ENCODE measurements around the gene SSH3.

DNA sequence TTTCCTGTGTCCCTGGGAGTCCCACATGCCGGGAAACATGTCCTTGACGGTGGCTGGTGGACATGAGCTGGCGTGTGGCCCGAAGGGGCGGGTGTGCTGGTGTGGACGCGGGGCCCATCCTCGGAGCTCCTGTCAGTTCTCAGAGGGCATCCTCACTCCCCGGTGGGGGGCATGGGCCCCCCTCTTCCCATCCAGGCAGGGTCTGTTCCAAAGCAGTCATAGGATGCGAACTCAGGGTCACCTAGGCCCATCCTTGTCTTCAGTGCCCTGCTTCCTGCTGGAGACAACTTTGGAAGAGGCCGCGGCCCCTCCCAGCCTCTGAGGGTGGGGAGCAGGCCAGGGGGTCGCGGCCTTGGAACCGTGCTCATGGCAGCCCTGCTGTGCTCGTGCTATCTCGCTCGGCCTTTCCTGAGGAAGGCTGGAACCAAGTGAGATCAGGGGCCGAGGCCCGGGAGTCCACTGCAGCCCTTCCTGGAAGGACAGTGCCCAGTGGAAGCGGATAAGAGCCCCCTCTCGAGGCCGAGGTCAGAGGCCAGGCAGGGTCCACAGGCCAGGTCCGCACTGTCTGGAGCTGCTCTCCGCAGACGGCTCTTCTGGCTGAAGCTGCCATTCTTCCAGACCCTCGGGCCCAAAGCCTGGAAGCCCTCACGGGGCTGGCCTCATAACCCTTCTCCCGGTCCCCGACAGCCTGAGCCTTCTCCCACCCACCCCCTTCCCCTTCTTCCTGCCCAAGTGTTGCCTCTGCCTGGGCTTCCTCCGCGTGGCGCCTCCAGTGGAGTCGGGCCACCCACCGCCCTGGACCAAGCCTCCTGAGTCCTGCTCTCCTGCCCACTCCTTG is 28.3 kb upstream of the SSH3 start:
- no peak for TF ChIP-seq POLR2A (IDR thresholded peaks at IDR 0.05)
- TF ChIP-seq, protein P1, sequence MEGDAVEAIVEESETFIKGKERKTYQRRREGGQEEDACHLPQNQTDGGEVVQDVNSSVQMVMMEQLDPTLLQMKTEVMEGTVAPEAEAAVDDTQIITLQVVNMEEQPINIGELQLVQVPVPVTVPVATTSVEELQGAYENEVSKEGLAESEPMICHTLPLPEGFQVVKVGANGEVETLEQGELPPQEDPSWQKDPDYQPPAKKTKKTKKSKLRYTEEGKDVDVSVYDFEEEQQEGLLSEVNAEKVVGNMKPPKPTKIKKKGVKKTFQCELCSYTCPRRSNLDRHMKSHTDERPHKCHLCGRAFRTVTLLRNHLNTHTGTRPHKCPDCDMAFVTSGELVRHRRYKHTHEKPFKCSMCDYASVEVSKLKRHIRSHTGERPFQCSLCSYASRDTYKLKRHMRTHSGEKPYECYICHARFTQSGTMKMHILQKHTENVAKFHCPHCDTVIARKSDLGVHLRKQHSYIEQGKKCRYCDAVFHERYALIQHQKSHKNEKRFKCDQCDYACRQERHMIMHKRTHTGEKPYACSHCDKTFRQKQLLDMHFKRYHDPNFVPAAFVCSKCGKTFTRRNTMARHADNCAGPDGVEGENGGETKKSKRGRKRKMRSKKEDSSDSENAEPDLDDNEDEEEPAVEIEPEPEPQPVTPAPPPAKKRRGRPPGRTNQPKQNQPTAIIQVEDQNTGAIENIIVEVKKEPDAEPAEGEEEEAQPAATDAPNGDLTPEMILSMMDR (IDR thresholded peaks at IDR 0.05): no peak

All from prostate gland (tissue), 2 donors.